GM12873 (cell line): Measurements from ENCODE around the gene ULBP2.
A peak's percentile ranks its signal among the peaks of the same experiment; 100 is the strongest.

ENCODE experiments used
- TF ChIP-seq, protein P1 (sequence below): IDR thresholded peaks from 2 replicates; pipeline ENCODE4 v1.5.1; 2012; ENCODE audit warnings: low read depth, mild to moderate bottlenecking, moderate library complexity, low read length, control low read depth; ENCODE audit not compliant: insufficient read depth; ENCODE audit errors: missing control alignments

ULBP2 gene, protein sequence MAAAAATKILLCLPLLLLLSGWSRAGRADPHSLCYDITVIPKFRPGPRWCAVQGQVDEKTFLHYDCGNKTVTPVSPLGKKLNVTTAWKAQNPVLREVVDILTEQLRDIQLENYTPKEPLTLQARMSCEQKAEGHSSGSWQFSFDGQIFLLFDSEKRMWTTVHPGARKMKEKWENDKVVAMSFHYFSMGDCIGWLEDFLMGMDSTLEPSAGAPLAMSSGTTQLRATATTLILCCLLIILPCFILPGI

DNA sequence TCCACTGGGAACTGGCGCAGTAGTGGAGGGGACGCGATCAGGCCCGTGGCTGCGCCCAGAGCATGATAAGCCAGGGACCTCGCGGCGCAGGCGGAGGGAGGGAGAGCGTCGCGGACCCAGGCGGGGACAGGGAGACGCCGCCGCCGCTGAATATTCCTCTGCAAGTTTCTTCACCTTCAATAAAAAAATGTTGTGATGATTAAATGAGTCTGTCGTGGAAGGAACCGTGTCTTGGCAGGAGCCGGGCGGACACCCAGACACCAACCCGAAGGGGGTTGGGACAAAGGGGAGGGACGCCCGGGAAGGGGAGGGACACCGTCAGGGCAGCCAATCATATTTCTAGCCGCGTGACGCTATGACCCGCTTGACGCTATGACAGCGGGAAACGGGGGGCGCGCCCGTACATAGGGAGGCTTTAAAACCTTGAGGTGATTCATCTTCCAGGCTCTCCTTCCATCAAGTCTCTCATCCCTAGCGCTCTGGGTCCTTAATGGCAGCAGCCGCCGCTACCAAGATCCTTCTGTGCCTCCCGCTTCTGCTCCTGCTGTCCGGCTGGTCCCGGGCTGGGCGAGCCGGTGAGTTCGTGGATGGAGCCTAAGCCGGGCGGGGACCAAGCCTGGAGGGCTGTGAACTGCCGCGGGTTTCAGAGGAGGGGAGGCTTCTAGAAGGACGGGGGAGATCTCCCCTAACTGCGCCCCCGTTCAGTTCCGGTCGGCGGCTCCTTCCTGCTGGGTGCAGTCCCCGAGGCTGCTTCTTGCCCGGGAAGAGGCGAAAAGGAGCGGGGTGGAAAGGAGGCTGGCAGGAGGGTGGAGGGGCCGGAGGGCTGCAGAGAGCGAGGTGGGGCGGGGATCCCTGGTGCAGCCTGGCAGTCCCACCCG is at the start of gene ULBP2:
Gene ULBP2, plus strand, starts transcription at position 432 of the 878 bp plus-strand sequence. Its CDS starts 59 bp downstream, at position 491.
- TF ChIP-seq, protein P1, sequence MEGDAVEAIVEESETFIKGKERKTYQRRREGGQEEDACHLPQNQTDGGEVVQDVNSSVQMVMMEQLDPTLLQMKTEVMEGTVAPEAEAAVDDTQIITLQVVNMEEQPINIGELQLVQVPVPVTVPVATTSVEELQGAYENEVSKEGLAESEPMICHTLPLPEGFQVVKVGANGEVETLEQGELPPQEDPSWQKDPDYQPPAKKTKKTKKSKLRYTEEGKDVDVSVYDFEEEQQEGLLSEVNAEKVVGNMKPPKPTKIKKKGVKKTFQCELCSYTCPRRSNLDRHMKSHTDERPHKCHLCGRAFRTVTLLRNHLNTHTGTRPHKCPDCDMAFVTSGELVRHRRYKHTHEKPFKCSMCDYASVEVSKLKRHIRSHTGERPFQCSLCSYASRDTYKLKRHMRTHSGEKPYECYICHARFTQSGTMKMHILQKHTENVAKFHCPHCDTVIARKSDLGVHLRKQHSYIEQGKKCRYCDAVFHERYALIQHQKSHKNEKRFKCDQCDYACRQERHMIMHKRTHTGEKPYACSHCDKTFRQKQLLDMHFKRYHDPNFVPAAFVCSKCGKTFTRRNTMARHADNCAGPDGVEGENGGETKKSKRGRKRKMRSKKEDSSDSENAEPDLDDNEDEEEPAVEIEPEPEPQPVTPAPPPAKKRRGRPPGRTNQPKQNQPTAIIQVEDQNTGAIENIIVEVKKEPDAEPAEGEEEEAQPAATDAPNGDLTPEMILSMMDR = no peak

DNA sequence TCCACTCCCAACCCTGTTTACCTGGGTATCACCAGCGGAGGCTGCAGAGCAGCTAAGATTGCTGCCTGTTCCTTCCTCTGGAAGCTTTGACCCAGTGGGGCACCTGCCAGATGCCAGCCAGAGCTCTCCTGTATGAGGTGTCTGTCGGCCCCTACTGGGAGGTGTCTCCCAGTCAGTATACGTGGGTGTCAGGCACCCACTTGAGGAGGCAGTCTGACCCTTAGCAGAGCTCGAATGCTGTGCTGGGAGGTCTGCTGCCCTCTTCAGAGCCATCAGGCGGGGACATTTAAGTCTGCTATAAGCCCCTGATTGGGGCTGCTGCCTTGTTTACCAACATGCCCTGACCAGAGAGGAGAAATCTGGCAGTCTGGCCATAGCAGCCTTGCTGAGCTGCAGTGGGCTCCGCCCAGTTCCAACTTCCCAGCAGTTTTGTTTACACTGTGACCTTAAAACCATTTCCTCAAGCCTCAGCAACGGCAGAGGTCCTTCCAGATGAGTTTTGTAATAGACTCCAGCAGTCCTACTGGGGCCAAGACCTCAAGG is 46.7 kb upstream of the ULBP2 start:
- TF ChIP-seq, protein P1 = no peak

DNA sequence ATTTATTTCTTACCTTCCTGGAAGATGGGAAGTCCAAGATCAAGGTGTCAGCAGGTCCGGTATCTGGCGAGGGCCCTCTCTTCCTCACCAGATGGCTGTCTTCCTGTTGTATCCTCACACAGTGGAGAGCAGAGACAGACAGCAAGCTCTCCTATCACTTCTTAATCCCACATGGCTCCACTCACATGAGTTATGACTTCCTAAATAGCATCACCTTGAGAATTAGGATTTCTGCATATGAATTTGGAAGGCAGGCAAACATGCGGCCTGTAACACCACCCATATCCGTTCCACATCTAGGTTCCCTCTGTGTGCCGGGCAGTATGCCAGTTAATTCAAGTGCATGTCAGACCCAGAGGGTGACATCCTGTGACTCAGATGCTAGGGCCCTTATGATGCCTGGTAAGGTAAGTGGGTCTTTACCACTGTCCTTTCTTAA is 46.0 kb upstream of the ULBP2 start:
- TF ChIP-seq, protein P1 = no peak

DNA sequence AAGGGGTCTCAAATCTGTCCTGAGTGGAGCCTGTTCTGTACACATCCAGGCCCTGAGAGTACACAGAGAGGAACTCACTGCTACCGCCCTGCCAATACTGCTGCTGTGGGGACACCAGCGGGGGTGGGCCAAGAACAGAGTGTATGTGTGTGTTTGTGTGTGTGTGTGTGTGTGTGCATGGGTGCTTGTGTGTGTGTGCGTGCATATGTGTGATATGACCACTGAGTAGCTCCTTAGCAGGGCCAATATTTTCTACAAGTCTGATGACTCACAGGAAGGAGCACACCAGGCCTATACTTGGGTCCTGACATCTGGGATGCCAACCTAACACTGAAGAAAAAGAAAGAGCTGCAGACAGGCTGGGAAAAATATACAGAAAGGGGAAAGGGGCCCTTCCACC is 45.3 kb upstream of the ULBP2 start:
- TF ChIP-seq, protein P1 = no peak

DNA sequence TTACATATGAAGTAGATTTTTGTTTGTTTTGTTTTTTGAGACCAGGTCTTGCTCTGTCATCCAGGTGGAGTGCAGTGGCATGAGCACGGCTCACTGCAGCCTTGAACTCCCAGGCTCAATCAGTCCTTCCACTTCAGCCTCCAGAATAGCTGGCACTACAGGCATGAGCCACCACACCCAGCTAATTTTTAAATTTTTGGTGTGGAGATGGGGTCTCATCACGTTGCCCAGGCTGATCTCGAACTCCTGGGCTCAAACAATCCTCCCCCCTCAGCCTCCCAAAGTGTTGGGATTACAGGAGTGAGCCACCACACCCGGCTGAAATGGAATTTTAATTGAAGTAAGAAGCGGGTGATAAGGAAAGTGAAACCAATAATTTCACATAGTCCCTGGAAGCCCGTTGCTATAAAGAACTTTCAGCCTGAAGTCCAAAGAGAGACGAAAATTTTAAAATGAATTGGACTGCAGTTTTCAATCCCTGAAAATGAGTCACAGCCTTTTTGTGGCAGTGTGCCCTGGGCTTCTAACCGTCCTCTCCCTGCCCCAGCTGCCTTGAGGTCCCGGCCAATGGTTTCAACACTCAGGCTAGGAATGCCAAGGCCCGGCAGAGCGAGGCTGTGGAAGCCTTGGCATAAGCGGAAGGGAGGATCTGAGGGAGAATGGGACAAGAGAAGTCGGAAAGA is 44.7 kb upstream of the ULBP2 start:
- TF ChIP-seq, protein P1 = no peak

DNA sequence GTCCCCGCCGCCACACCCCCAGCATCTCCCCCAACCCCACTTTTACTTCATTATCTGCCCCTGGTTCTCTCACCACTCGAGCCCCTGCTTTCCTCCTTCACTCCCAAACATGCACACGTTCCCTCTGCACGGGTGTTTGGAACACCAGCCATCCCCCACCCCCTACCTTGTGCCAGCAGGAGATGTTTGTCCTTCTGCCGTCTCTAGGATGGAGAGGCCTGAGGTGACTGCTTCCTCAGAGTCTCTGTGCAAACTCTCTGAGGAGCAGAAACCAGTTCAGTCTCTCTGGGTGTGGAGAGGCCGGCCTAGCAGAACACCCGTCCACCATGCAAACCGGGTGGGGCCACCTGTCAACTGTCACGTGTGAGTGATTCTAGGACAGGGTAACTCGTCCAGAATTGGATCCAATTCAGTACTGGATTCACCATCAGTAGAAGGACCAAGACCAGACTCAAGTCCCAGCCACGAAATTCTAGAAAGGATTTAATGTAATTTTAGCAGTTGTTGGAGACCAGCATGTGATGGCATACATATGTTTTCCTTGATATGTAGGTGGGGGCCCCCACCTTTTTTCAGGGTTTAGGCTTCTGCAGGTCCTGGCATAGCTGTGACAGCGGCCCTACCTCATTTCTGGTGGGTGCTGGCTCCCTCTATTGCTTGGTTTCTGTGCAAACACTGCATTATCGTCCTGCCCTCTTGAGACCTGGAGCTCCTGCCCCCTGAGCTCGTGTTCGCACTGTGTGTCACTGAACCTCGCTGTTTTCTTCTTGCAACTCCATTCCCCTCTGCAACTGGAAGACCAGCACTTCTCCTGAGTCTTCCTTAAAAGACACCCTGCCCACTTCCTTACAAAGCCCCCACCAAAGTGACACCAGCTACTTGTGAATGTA is 43.7 kb upstream of the ULBP2 start, which contains the start of gene RAET1E:
Gene RAET1E, minus strand, starts transcription at position 259 of the 890 bp plus-strand sequence. CDS start 7,212 bp downstream, outside the sequence.
- TF ChIP-seq, protein P1 = peak; percentile 18
